ENCODE results near the gene SLCO2B1. TPM values are rescaled to one million over a fixed set of nuclear protein-coding genes. Genes with fewer than 3 reads are reported as not detected.
A peak's percentile ranks its signal among the peaks of the same experiment; 100 is the strongest.

The SLCO2B1 gene
- total RNA-seq, 1 experiment from 2014 or later: 0.07 TPM

DNA sequence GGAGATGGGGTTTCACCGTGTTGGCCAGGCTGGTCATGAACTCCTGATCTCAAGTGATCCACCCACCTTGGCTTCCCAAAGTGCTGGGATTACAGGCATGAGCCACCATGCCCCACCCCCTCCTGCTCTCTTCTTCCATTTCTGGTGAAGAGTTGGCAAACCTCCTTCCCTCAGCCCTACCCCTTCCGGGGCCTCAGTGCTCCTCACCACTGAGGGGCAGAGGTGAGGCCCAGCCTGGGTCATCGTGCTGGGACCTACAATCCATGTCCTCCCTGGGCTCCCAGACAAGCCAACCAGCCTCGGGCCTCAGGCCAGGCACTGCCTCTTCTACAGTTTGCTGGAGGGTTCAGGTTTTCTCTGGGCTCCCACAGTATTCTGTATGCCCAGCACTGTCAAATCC lies 74.9 kb downstream of the SLCO2B1 start:
- DNase-seq: no peak
- no peaks in the 10 kb centered on the region; the same call in 1 of the 2 replicates for H3K27me3 ChIP-seq (ENCODE audit: control insufficient read depth, insufficient read depth, low read length)
- H3K4me3 ChIP-seq (ENCODE audit: insufficient read depth, low read depth, low read length): no peak overlapping the region

DNA sequence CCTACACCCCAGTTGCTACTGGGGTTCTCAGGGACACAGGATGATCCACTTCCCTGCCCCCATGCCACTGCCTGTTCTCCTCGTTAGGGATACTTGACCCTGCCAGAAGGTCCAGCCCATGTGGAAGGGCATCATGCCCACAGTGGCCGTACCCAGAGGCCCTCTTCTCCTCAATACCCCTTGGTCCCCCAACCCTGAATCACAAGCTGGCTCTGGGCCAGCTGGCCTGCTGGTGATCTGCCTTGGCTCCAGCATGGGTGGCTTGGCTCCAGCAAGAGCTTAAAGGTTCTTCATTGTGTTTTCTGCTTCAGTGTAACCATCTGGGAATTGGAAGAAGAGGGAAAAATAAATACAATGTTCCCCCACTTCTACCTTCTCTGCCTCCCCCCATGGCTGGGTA lies 78.6 kb downstream of the SLCO2B1 start:
- Histone ChIP-seq H3K27me3 (ENCODE audit: control insufficient read depth, insufficient read depth, low read length) (no peaks in the 10 kb centered on the region; the same call in 1 of the 2 replicates), H3K36me3 (replicated peaks; ENCODE audit: control insufficient read depth, insufficient read depth, low read length) (no peaks in the 10 kb centered on the region), H3K4me3 (ENCODE audit: insufficient read depth, low read depth, low read length) (no peak overlapping the region)
- DNase-seq: no peak

More for the DNA sequence above, 74.9 kb downstream of the SLCO2B1 start:
- no peaks in the 10 kb centered on the region for H3K36me3 ChIP-seq (replicated peaks; ENCODE audit: control insufficient read depth, insufficient read depth, low read length)

DNA sequence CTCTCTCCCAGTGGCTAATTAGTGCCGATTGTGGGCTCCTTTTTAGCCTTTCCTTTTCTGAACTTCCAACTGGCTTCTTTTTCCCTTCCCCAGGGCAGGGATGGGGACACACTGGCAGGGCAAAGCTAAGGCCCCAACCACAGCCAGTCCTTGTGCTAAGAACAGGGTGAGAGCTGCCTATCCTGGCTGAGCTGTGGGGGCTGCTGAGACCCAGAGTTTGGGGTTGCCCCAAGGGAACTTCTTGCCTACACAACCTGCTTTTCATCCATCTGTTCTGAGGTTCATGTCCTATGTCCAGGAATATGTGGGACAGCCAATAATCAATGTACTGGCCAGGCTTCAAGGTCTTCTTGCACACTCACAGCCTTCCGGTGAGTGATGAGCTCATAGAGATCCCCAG lies 79.7 kb downstream of the SLCO2B1 start:
- no peak for DNase-seq
- H3K4me3 ChIP-seq (ENCODE audit: insufficient read depth, low read depth, low read length): no peak overlapping the region
- H3K36me3 ChIP-seq (replicated peaks; ENCODE audit: control insufficient read depth, insufficient read depth, low read length): no peaks in the 10 kb centered on the region
- no peaks in the 10 kb centered on the region; the same call in 1 of the 2 replicates for H3K27me3 ChIP-seq (ENCODE audit: control insufficient read depth, insufficient read depth, low read length)

DNA sequence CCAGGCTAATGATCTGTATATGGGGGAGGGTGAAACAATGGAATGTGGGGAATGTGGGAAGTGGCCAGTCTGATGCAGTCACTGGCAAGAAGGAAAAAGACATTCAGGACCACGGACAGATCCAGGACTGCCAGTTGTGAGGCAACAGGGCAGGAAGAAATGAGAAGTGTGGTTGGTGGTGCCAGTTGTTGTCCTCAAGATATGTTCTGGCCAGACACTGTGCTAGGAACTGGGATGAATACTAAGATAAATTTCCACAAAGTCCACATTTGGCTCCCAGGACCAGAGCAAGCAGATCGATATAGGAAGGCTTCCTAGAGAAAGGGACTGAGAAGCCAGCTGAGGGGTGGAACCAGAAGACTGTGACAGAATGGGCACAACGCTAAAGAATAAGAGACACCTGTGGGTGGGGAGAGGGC lies 82.9 kb downstream of the SLCO2B1 start:
- Histone ChIP-seq H3K36me3 (replicated peaks; ENCODE audit: control insufficient read depth, insufficient read depth, low read length) (no peaks in the 10 kb centered on the region), H3K27me3 (ENCODE audit: control insufficient read depth, insufficient read depth, low read length) (peaks cover 5% of the 10 kb centered on the region; the same call in 1 of the 2 replicates), H3K4me3 (ENCODE audit: insufficient read depth, low read depth, low read length) (no peak overlapping the region)
- DNase-seq: peak; percentile 80

DNA sequence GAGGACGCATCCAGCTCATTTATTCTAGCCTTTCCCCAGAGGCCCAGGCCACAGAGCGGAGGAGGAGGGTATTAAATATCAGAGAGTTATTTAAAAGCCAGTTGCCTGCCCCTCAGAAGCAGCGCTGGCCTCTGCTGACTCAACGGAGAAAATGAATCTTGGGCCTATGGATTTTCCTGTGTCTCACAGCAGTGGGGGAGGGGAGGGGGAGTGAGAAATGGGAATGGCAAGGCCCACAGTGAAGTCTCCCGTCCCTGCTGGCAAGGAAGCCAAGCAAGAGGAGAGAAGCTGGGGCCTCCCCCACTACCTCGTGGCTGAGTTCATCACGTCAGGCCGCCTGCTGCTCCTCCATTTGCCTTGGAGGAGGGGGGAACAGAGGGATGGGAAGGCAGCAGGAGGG lies 85.2 kb downstream of the SLCO2B1 start:
- peak; percentile 51 for DNase-seq
- Histone ChIP-seq H3K27me3 (ENCODE audit: control insufficient read depth, insufficient read depth, low read length) (peaks cover 27% of the 10 kb centered on the region), H3K36me3 (replicated peaks; ENCODE audit: control insufficient read depth, insufficient read depth, low read length) (no peaks in the 10 kb centered on the region), H3K4me3 (ENCODE audit: insufficient read depth, low read depth, low read length) (no peak overlapping the region)

DNA sequence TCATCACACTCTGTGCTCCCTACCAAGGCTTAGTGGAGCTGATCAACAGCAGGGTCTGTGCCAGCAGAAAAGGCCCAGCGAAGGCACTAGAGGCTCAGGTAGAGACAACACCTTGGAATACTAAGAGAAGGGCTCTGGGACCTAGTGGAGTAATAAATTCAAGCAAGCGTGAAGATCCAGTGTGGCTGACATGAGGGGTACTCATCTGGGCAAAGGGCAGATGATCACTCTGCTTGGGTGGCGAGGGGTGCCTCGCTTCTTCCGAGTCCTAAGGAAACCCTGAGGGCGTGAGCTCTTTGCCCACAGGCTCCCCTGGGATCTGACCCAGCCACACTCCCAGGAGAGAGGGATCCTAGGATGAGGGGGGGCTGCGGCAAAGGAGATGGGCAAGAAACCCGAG lies 86.1 kb downstream of the SLCO2B1 start:
- peaks cover 35% of the 10 kb centered on the region for H3K27me3 ChIP-seq (ENCODE audit: control insufficient read depth, insufficient read depth, low read length)
- H3K36me3 ChIP-seq (replicated peaks; ENCODE audit: control insufficient read depth, insufficient read depth, low read length): no peaks in the 10 kb centered on the region
- no peak for DNase-seq
- H3K4me3 ChIP-seq (ENCODE audit: insufficient read depth, low read depth, low read length): no peak overlapping the region

DNA sequence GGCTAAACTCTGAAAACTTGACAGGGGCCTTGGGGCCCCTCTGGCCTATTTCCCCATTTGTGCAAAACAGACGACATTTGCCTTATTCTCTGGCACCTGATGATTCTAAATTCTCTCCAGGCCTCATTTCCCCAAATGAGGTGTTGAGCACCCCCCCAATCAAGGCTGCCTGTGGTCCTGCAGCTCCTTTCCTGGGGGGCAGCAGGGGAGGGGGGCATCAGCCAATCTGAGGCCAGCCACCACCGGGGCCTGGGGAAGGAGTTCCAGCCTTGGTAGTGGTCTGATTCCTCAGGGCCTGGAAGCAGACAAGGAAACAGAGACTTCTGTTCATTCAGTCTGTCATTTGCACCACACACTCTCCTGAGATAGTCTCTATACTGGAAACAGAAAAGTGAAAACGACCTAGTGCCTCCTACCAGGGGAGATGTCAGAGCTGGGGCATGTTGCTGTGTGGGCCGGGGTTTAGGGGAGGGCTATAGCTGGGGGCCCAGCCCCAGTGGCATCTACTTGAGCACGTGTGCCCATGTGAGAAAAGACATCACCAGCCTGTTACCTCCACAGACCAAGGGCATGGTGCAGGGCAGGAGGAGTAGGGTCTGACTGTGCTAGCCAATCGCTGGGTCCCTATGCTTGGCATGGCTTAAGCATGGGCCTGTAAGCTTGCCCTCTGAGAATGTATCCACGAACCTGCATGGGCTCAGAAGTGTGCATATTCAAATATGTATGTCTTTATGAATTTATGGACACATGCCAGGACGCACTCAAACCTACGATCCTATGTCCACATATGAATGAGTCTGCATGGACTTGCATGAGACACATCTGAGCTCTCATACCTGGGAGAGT lies 87.9 kb downstream of the SLCO2B1 start:
- peaks cover 52% of the 10 kb centered on the region for H3K27me3 ChIP-seq (ENCODE audit: control insufficient read depth, insufficient read depth, low read length)
- no peak for DNase-seq
- no peaks in the 10 kb centered on the region for H3K36me3 ChIP-seq (replicated peaks; ENCODE audit: control insufficient read depth, insufficient read depth, low read length)
- no peak overlapping the region for H3K4me3 ChIP-seq (ENCODE audit: insufficient read depth, low read depth, low read length)

DNA sequence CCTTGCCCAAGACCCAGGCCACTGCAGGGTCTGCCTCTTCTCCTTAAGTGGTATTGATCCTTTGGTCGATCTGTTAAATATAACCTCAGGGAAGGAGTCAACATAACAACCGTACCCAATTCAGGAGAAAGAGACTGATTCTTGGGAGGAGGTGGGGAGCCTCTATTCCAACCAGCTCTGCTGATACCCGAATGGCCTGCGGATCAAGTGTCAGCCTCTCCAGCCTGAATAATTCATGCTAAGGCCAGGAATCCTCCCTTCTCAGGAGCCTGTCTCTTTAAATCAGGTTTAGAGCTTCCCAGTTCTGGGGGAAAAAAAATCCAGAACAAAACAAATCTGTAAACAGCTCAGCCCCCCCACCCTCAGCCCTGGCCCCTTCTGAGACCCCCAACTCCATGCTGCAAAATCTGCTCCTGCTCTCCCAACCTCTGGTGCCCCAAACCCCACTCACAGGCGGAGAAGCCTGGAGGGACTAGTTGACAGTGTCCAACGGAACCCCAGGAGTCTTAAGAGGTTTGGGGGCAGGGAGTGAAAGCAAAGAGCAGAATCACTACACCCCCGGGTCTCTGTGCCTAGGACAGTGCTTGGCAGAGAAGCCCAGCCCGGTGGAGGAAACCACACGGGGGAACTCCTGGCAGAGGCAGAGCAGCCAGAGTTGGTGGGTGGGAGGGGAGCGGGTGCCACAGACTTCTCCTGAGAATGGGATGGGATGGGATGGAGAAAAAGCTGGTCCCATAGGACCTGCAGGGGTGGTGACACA lies 88.8 kb downstream of the SLCO2B1 start:
- peak; percentile 66 for DNase-seq
- no peaks in the 10 kb centered on the region for H3K36me3 ChIP-seq (replicated peaks; ENCODE audit: control insufficient read depth, insufficient read depth, low read length)
- H3K27me3 ChIP-seq (ENCODE audit: control insufficient read depth, insufficient read depth, low read length): peaks cover 60% of the 10 kb centered on the region
- peak overlapping the region; percentile 45; the same call in 1 of the 2 replicates for H3K4me3 ChIP-seq (ENCODE audit: insufficient read depth, low read depth, low read length)

DNA sequence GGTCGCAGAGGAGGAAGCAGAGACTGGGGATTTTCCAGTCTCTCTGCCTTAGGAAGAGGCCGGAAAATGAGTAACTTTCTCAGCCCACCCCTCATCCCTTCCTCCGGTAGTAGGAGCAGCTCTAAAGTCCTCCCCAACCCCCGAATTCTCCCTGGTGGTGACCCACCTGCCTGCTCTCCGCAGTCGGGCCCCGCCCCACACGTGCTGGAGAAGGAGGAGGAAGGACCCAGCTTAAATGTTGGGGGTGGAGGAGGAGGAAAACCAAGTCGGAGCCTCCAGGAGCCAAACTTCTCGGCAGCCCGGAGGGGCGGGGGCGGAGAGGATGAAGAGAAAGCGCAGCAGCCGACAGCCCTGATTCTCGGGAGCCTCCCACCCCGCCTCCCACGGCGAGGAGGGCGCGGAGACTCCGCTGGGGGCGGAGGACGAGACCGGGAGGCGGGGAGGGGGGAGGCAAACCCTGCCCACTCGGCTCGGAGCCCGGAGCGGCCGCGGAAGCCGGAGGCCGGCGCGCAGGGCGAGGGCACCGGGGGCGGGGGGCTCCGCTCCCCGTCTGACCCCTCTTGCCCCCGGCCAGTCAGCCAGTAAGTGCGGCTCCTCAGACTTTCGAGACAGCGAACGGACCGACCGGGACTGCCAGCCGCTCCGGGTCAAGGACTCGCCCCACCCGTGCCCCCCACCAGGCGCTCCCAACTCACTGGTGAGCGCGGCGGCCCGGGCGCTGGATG lies 89.6 kb downstream of the SLCO2B1 start, which contains the start of gene TPBGL:
TSS of gene TPBGL (plus strand) at position 464 of the 725 bp plus-strand sequence. CDS start 276 bp downstream, outside the sequence.
- Histone ChIP-seq H3K36me3 (replicated peaks; ENCODE audit: control insufficient read depth, insufficient read depth, low read length) (no peaks in the 10 kb centered on the region), H3K27me3 (ENCODE audit: control insufficient read depth, insufficient read depth, low read length) (peaks cover 61% of the 10 kb centered on the region), H3K4me3 (ENCODE audit: insufficient read depth, low read depth, low read length) (peak within 1 kb of the TSS; percentile 45)
- peak; percentile 85 for DNase-seq

DNA sequence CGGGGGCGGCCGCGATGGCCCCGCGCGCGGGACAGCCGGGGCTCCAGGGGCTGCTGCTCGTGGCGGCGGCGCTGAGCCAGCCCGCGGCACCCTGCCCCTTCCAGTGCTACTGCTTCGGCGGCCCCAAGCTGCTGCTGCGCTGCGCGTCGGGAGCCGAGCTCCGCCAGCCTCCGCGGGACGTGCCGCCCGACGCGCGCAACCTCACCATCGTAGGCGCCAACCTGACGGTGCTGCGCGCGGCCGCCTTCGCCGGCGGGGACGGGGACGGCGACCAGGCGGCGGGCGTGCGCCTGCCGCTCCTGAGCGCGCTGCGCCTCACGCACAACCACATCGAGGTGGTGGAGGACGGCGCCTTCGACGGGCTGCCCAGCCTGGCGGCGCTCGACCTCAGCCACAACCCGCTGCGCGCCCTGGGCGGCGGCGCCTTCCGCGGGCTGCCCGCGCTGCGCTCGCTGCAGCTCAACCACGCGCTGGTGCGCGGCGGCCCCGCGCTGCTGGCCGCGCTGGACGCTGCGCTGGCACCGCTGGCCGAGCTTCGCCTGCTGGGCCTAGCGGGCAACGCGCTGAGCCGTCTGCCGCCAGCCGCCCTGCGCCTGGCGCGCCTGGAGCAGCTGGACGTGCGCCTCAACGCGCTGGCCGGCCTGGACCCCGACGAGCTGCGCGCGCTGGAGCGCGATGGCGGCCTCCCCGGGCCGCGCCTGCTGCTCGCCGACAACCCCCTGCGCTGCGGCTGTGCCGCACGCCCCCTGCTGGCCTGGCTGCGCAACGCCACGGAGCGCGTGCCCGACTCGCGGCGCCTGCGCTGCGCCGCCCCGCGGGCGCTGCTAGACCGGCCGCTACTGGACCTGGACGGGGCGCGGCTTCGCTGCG lies 90.4 kb downstream of the SLCO2B1 start:
- H3K27me3 ChIP-seq (ENCODE audit: control insufficient read depth, insufficient read depth, low read length): peaks cover 63% of the 10 kb centered on the region
- peak; percentile 98 for DNase-seq
- no peaks in the 10 kb centered on the region for H3K36me3 ChIP-seq (replicated peaks; ENCODE audit: control insufficient read depth, insufficient read depth, low read length)
- H3K4me3 ChIP-seq (ENCODE audit: insufficient read depth, low read depth, low read length): peak overlapping the region; percentile 51

DNA sequence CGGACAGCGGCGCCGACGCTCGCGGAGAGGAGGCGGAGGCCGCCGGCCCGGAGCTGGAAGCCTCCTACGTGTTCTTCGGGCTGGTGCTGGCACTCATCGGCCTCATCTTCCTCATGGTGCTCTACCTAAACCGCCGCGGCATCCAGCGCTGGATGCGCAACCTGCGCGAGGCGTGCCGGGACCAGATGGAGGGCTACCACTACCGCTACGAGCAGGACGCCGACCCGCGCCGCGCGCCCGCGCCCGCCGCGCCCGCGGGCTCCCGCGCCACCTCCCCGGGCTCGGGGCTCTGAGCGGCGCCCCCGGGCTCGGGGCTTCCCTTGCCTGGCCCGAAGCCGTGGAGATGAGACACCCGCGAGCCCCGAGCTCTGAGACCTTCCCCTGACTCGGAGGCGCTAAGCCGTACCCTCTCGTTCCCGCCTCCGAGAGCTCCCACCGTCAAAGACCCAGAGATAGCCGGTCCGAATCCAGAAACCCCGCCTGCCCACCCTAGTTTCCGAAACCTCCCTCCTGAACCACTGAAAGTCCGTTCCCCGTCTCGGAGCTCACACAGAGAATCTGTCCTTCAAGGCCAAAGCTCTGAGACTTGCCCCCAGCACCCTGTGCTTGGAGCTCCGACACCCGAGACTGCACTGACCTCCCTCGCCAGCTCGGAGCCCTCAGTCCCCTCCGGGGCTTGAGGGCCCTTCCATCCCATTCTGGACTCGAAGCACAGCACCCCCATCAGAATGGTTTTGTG lies 91.2 kb downstream of the SLCO2B1 start:
- H3K36me3 ChIP-seq (replicated peaks; ENCODE audit: control insufficient read depth, insufficient read depth, low read length): no peaks in the 10 kb centered on the region
- peaks cover 63% of the 10 kb centered on the region for H3K27me3 ChIP-seq (ENCODE audit: control insufficient read depth, insufficient read depth, low read length)
- H3K4me3 ChIP-seq (ENCODE audit: insufficient read depth, low read depth, low read length): peak overlapping the region; percentile 51
- DNase-seq: peak; percentile 61

DNA sequence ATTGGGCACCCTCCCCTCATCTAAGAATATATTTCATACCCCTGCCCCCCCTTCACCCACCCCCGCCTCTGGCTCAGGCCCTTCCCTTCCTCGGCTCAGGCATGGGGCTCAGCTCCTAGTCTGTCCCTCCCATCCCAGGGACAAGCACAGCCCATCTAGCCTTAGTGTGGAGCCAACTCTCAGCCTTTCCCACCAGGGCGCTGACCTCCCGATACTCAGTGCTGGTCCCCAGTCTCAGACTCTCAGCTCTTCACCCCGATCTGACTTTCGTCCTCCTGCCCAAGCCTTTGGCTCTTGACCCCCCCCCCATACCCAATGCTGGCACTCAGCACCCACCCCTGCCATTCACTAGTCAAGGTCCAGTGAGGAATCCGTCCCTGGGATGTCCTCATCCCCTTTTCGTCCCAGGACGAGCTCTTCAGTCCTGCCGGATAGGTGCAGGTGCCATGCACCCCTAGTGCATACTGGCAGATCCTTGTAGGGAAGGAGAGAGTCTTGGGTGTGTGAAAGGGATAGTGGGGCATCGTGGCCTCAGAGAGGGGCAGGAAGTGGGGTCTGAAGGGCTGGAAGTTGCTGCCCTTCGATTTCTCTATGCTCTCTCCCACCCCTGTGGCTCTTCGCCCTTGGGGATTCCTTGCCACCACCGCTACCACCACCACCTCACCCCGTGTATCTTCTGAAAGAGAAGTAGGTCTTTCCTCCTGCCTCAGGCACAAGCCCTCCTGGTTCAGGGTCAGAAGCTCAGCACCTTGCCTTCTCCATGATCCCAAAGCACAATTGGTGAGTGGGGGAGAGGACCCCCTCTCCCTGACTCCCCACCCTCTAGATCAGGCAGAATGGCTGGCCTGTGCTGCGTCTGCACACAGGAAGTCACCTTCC lies 92.1 kb downstream of the SLCO2B1 start:
- Histone ChIP-seq H3K27me3 (ENCODE audit: control insufficient read depth, insufficient read depth, low read length) (peaks cover 60% of the 10 kb centered on the region), H3K4me3 (ENCODE audit: insufficient read depth, low read depth, low read length) (no peak overlapping the region), H3K36me3 (replicated peaks; ENCODE audit: control insufficient read depth, insufficient read depth, low read length) (no peaks in the 10 kb centered on the region)
- no peak for DNase-seq
